NCI-H187 (cell line): ENCODE results near the gene CFAP61.

Experiments
- DNase-seq, 2 experiments: peaks; one replicate each; lab custom pipeline; 2025; lab: John Stamatoyannopoulos, UW

Gene CFAP61

DNA sequence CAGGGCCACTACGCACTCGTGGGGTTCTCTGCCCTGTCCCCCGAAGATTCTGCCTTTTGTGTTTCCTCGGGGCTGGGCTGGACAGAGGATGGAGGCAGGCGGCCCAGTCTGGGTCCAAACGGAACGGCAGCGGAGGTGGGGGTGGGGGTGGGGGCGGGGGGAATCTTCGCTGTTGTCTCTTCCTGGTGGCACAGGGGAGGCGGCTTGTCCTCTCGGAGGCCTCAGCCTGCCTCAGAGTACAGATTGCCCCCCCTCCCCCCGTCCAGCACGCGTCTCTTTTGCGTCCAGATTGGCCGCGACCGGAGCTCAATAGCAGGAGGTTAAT lies 314.2 kb downstream of the CFAP61 start:
- peak in 1 of 2 experiments; percentile 56 for DNase-seq

- DNase-seq, result peak in 1 of 2 experiments; percentile 33
Observed at GRCh38 chr20:20366876-20367574, 314.7 kb downstream of the CFAP61 start.

DNA sequence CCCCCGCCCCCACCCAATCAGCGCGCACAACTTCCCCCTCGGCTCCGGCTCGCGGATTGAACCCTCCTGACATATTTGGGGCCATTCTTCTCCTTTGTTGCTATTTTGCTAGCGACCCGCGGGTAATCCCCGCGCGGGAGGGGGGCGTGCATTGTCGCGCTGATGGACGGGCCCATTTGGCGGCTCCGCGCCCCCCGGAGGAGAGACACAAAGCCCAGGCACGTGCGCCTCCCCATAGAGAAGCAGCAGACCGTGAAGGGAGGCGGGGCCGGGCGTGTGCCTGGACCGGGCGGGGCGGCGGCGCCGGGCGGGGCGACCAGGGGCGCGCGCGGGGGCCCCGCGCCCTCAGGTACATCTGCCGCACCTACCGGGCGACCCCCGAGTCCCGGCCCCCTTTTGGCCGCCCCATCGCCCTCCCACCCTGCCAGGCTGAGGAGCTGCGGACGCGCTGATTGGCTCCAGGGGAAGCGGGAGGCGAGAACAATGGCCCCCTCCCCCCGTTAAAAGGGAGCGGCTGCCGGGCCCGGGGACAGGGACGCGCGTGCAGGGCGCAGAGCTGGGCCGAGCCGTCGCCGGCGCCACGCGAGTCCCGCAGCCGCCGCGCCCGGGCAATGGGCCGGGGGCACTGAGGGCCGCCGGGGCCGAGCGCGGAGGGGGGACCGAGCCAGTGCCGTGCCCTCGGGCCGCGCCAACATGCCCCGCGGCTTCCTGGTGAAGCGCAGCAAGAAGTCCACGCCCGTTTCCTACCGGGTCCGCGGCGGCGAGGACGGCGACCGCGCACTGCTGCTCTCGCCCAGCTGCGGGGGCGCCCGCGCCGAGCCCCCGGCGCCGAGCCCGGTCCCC lies 315.5 kb downstream of the CFAP61 start, which contains the start of gene INSM1:
TSS of gene INSM1 (plus strand) at position 530 of the 843 bp plus-strand sequence. CDS start at position 694, 164 bp downstream.
- peak; percentile 91 to 98 for DNase-seq

DNA sequence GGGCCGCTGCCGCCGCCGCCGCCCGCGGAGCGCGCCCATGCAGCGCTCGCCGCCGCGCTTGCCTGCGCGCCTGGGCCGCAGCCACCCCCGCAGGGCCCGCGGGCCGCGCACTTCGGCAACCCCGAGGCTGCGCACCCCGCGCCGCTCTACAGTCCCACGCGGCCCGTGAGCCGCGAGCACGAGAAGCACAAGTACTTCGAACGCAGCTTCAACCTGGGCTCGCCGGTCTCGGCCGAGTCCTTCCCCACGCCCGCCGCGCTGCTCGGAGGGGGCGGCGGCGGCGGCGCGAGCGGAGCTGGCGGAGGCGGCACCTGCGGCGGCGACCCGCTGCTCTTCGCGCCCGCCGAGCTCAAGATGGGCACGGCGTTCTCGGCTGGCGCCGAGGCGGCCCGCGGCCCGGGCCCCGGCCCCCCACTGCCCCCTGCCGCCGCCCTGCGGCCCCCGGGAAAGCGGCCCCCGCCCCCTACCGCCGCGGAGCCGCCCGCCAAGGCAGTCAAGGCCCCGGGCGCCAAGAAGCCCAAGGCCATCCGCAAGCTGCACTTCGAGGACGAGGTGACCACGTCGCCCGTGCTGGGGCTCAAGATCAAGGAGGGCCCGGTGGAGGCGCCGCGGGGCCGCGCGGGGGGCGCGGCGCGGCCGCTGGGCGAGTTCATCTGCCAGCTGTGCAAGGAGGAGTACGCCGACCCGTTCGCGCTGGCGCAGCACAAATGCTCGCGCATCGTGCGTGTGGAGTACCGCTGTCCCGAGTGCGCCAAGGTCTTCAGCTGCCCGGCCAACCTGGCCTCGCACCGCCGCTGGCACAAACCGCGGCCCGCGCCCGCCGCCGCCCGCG lies 316.3 kb downstream of the CFAP61 start:
- DNase-seq, result no peak

DNA sequence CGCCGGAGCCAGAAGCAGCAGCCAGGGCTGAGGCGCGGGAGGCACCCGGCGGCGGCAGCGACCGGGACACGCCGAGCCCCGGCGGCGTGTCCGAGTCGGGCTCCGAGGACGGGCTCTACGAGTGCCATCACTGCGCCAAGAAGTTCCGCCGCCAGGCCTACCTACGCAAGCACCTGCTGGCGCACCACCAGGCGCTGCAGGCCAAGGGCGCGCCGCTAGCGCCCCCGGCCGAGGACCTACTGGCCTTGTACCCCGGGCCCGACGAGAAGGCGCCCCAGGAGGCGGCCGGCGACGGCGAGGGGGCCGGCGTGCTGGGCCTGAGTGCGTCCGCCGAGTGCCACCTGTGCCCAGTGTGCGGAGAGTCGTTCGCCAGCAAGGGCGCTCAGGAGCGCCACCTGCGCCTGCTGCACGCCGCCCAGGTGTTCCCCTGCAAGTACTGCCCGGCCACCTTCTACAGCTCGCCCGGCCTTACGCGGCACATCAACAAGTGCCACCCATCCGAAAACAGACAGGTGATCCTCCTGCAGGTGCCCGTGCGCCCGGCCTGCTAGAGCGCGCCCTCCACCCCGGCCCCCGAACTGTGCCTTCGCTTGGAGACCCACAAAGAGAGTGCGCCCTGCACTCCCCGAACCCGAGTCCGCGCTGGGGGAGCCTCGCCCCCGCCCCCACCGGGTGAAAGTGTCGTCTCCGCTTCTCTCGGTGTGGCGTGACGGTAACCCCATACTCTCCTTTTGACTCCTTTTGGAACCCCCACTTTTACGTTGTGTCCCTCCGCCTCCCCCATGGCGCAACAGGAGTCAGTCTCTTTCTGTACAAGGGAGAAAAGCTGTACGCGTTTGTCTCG lies 317.1 kb downstream of the CFAP61 start:
- DNase-seq, result no peak

DNA sequence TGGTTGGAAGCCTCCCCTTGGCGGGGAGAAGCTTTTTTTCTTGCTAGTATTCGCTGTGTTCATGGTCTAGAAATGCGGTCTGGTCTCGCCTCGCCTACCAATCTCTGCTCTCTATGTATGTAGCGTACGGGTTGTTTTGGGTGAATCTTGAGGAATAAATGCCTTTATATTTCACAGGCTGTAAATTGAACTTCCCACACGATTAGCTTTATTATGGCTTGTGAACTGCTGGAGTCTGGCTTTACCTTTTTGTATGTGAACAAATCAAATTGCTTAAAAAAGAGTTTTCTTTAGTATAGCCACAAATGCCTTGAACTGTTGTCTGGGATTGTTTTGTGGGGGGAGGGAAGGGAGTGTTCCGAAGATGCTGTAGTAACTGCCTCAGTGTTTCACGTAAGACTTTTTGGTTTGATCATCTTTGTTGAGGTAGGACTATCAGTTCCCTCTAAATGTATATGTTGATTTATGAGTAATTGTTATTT lies 317.8 kb downstream of the CFAP61 start:
- DNase-seq, result no peak

DNA sequence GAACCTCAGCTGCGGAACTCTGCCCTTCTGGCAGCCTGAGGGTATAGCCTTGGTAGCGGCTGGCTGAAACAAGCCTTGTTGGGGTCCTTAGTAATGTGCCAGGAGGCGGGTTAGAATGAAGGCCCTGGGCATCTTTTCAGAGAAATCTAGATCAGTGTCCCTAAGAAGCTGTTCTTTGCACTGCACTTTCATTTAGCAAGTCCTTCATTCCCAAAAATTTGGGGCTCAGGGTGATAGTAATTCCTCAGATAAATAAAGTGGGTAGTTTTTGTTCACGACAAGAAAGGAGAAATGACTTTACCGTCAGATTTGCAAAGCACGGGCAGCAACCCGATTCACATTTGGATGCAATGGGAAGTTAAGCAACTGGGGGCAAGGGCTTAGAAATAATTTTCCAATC lies 318.8 kb downstream of the CFAP61 start:
- DNase-seq, result no peak

DNA sequence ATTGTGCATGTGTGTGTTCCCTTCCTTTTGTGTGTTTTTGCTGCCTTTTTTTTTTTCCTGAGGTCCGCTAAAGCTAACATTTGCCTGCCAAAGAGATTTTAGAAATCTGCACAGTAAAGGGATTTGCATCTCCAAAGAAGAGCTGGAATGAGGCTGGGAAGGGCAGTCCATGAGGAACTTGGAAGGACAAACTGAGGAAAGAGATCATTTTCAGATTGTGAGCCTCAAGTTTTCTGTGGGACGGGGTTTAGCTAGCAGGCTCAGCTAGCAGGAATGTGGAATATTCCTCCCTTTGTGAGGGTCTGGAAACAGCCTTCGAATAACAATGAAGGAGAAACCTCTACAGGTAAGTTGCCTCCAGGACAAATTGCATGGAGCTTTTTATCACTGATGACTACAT lies 319.3 kb downstream of the CFAP61 start:
- DNase-seq, result no peak

DNA sequence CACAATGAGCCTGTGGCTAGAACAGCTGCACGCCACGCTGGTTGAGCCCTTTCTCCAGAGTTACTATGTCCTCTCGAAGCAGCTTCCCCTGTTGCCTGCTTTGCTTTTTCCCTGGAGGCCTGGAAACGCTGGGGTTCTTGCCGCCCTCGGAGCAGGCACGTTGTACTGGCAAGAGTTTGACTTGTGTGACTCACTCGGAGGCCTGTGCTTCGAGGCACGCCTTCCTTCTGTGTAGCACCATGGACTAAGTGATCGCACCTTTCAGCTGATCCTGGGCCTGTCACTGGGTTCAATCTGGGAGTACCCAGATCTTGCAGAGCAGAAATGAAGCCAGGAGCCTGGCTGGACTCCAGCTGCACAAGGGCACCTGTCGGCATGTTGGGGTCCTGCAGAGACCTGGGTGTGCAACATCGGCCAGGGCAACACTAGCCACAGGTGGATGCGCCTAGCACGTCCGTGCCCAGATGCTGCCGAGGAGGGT lies 320.8 kb downstream of the CFAP61 start:
- peak in 1 of 2 experiments; percentile 58 for DNase-seq

GRCh38 chr20:20375862-20376261 lies 323.5 kb downstream of the CFAP61 start:
- DNase-seq, result peak in 1 of 2 experiments; percentile 24

GRCh38 chr20:20386192-20386591 lies 333.9 kb downstream of the CFAP61 start:
- peak in 1 of 2 experiments; percentile 48 for DNase-seq

DNA sequence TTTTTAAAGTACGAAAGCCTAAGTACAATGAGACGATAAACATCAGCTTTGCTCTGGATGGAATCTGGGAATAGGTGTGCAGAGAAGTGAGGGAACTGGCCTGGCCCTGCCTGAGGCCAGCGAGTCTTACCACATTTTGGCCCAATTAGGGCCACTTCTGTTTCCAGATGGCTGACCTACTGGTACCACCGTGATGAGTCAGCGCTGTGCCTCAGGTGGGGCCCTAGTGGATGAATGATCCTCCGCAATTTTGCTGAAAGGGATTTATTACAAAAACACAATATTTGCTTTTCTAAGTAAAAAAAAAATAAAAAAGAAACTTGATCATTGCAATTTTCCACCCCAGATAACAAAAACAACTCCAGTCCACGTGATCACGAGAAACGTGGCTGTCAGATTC lies 338.1 kb downstream of the CFAP61 start:
- no peak for DNase-seq

GRCh38 chr20:20391115-20391514 lies 338.8 kb downstream of the CFAP61 start:
- DNase-seq, result no peak

GRCh38 chr20:20391766-20392165 lies 339.4 kb downstream of the CFAP61 start:
- DNase-seq, result no peak

- DNase-seq, result no peak
Observed at GRCh38 chr20:20393207-20394120, 341.1 kb downstream of the CFAP61 start.

DNA sequence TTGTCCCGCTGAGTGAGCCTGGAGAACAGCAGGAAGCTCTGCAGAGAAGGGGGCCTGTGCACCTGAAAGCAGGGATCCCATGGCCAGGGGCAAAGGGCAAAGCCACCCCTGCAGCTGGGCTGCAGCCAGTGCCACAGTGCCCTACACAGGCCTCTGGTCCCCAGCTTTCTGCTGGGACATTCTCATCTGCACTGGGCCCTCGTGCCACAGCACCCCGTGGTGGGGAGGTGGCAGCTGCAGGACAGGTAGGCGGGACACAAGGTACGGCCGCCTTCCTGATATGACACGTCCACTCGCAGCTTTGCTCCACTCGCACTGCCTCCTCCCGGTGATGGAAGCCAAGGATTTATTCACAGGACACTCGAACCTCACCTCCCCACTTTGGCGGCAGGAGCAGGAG lies 342.8 kb downstream of the CFAP61 start:
- DNase-seq, result no peak

DNA sequence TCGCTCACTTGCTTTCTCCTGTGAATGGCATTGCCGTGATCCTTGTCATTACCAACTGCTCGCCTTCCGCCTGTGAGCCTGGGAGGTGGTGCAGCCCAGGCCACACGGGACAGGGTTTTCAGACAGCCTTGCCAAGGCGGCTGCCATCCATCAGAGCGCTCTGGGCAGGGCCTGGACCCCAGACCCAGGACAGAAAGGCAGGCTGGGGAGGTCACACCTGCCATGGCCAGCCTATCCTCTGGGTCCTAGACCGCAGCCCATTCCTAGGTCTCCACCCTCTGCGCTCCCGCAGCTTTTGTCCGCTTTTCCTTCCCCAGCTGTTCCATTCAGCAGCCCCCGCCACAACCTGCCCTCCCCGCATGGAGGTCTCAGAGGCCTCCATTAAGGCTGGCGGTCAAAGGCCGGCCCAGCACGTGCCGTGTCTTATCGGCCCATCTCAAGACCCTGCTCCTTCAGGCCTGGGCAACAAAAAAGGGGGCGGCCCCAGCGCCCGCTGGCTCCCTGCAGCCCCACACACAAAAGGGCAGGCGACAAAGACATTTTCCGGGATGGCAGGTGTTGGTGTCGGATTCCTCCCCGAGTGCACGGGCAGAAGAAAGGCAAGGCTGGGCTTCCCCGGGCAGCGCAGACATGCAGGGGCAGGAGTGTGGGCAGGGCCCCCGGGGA lies 343.7 kb downstream of the CFAP61 start:
- peak; percentile 54 to 64 for DNase-seq

DNA sequence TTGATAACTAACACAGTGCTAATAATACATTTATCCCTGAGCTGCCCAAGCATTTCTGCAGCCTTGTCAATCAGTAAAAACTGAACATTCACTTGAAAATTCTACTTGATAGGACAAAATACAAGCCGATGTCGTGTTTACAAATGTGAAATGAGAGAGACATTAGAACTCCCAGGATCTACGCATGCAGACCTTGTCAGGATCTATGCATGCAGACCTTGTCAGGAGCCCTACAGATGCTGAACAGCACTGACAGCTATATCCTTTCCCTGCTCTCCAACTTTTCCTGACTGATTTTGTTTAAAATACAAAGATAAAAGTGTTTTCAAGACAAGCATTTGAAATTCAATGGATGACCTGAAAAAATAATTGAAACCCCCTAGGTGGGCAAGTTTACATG lies 344.5 kb downstream of the CFAP61 start:
- DNase-seq, result no peak

GRCh38 chr20:20398123-20398522 lies 345.8 kb downstream of the CFAP61 start:
- no peak for DNase-seq
